HG03135 (cell line): Measurements from ENCODE around the gene RIOK1.

Experiments used
- ATAC-seq: cut with Tn5 transposase; IDR thresholded peaks from one replicate; pipeline ENCODE4 v1.9.1; 2021; ENCODE audit warnings: mild to moderate bottlenecking, moderate library complexity; ENCODE audit not compliant: unreplicated experiment

The RIOK1 gene

GRCh38 chr6:7406743-7407142 is 17.1 kb downstream of the RIOK1 start:
- no peak for ATAC-seq

- no peak for ATAC-seq
These were observed 20.1 kb downstream of the RIOK1 start for GRCh38 chr6:7409740-7410139.

- no peak for ATAC-seq
These were observed 21.2 kb downstream of the RIOK1 start for GRCh38 chr6:7410851-7411250.

- ATAC-seq, result no peak
These were observed 21.7 kb downstream of the RIOK1 start for GRCh38 chr6:7411328-7411727.

GRCh38 chr6:7413151-7413823 is 23.7 kb downstream of the RIOK1 start:
- ATAC-seq, result no peak

- ATAC-seq, result no peak
These were observed 25.2 kb downstream of the RIOK1 start for GRCh38 chr6:7414811-7415210.

- ATAC-seq, result no peak
These were observed 28.1 kb downstream of the RIOK1 start for GRCh38 chr6:7417684-7418083.

GRCh38 chr6:7418238-7418905 is 28.8 kb downstream of the RIOK1 start:
- ATAC-seq, result no peak

- ATAC-seq, result no peak
These were observed 29.5 kb downstream of the RIOK1 start for GRCh38 chr6:7419065-7419464.

- ATAC-seq, result no peak
These were observed 31.5 kb downstream of the RIOK1 start for GRCh38 chr6:7421066-7421465.

GRCh38 chr6:7424058-7424457 is 34.5 kb downstream of the RIOK1 start:
- ATAC-seq, result no peak

- no peak for ATAC-seq
These were observed 35.6 kb downstream of the RIOK1 start for GRCh38 chr6:7424967-7425807.

GRCh38 chr6:7425808-7426190 is 36.2 kb downstream of the RIOK1 start:
- no peak for ATAC-seq

- no peak for ATAC-seq
These were observed 37.0 kb downstream of the RIOK1 start for GRCh38 chr6:7426447-7427169.

- no peak for ATAC-seq
These were observed 41.7 kb downstream of the RIOK1 start for GRCh38 chr6:7431313-7431673.

- no peak for ATAC-seq
These were observed 42.2 kb downstream of the RIOK1 start for GRCh38 chr6:7431674-7432390.

GRCh38 chr6:7432391-7433120 is 42.9 kb downstream of the RIOK1 start:
- no peak for ATAC-seq

- ATAC-seq, result no peak
These were observed 43.6 kb downstream of the RIOK1 start for GRCh38 chr6:7433121-7433617.

GRCh38 chr6:7434672-7435071 is 45.1 kb downstream of the RIOK1 start:
- ATAC-seq, result no peak

GRCh38 chr6:7438011-7438410 is 48.4 kb downstream of the RIOK1 start:
- ATAC-seq, result no peak
